GM23338 (cell line): Measurements from ENCODE around the gene CRADD. TPM values are rescaled to one million over a fixed set of nuclear protein-coding genes. Genes with fewer than 3 reads are reported as not detected.

ENCODE experiments used
- ATAC-seq: fragments of 200-7000 bp; cut with Tn5 transposase; 3 replicates; pipeline ENCODE4 v1.9.1; 2020
- DNase-seq: peaks from one replicate; pipeline ENCODE4 v3.0.0-alpha.2; 2015; ENCODE audit warnings: low spot score
- H2AFZ ChIP-seq: fragments of 200-600 bp; sonication (generic); 2 replicates; pipeline ENCODE4 v1.8.0; 2016; ENCODE audit warnings: antibody characterized with exemption, mild to moderate bottlenecking, moderate library complexity
- H3F3A ChIP-seq: fragments of 200-600 bp; sonication (generic); replicated peaks from 2 replicates; pipeline ENCODE4 v1.8.0; 2017; ENCODE audit warnings: antibody characterized with exemption, mixed run types, low read depth
- H3K27ac ChIP-seq: fragments of 200-600 bp; sonication (generic); 2 replicates; pipeline ENCODE4 v1.6.1; 2016; ENCODE audit warnings: low read depth
- H3K27me3 ChIP-seq: fragments of 200-600 bp; sonication (generic); 2 replicates; pipeline ENCODE4 v1.8.0; 2016; ENCODE audit warnings: mild to moderate bottlenecking, mixed run types, moderate library complexity; ENCODE audit not compliant: insufficient read depth
- H3K36me3 ChIP-seq: fragments of 200-600 bp; sonication (generic); 2 replicates; pipeline ENCODE4 v1.8.0; 2016; ENCODE audit warnings: mild to moderate bottlenecking; ENCODE audit not compliant: insufficient read depth
- H3K4me1 ChIP-seq: fragments of 200-600 bp; sonication (generic); 2 replicates; pipeline ENCODE4 v1.8.0; 2016; ENCODE audit warnings: mild to moderate bottlenecking, moderate library complexity; ENCODE audit not compliant: insufficient read depth
- H3K4me2 ChIP-seq: fragments of 200-600 bp; sonication (generic); 2 replicates; pipeline ENCODE4 v1.7.1; 2017; ENCODE audit warnings: mixed run types
- H3K4me3 ChIP-seq: fragments of 200-600 bp; sonication (generic); 2 replicates; pipeline ENCODE4 v1.6.1; 2016; ENCODE audit warnings: mixed run types
- H3K79me2 ChIP-seq: fragments of 200-600 bp; sonication (generic); replicated peaks from 2 replicates; pipeline ENCODE4 v1.8.0; 2017; ENCODE audit warnings: mild to moderate bottlenecking; ENCODE audit not compliant: insufficient read depth
- H3K9me2 ChIP-seq: fragments of 200-600 bp; sonication (generic); 2 replicates; pipeline ENCODE4 v1.8.0; 2017; ENCODE audit not compliant: insufficient read depth
- H4K20me1 ChIP-seq: fragments of 200-600 bp; sonication (generic); replicated peaks from 2 replicates; pipeline ENCODE4 v1.8.0; 2017; ENCODE audit warnings: mild to moderate bottlenecking; ENCODE audit not compliant: insufficient read depth
- H3K27ac Mint-ChIP-seq: 2 replicates; pipeline ENCODE4 v1.8.0; 2020; ENCODE audit warnings: inconsistent platforms, mild to moderate bottlenecking, moderate library complexity, mixed read lengths
- H3K27me3 Mint-ChIP-seq: 3 replicates; pipeline ENCODE4 v1.8.0; 2022; ENCODE audit warnings: low read depth, mild to moderate bottlenecking, moderate library complexity, mixed read lengths, inconsistent platforms; ENCODE audit not compliant: insufficient read depth, poor library complexity
- H3K36me3 Mint-ChIP-seq: 3 replicates; pipeline ENCODE4 v1.8.0; 2021; ENCODE audit warnings: low read depth, mild to moderate bottlenecking, inconsistent platforms, moderate library complexity, mixed read lengths
- H3K4me1 Mint-ChIP-seq: 3 replicates; pipeline ENCODE4 v1.8.0; 2020; ENCODE audit warnings: mild to moderate bottlenecking, inconsistent platforms, mixed read lengths
- H3K4me3 Mint-ChIP-seq: 3 replicates; pipeline ENCODE4 v1.8.0; 2021; ENCODE audit warnings: moderate library complexity, mild to moderate bottlenecking, inconsistent platforms, mixed read lengths
- H3K9me3 Mint-ChIP-seq: 3 replicates; pipeline ENCODE4 v1.8.0; 2020; ENCODE audit warnings: moderate library complexity, mild to moderate bottlenecking, inconsistent platforms, mixed read lengths
- CREB1 ChIP-seq: fragments of 250-450 bp; sonication (Bioruptor Pico); IDR thresholded peaks from 2 replicates; pipeline ENCODE4 v1.5.0; 2020; ENCODE audit warnings: low read depth, mild to moderate bottlenecking, moderate library complexity
- JUNB ChIP-seq: IDR thresholded peaks from one replicate; pipeline ENCODE4 v1.6.1; 2016; ENCODE audit warnings: antibody characterized with exemption; ENCODE audit not compliant: unreplicated experiment
- NANOG ChIP-seq: IDR thresholded peaks from 2 replicates; pipeline ENCODE4 v1.6.1; 2016; ENCODE audit warnings: antibody characterized with exemption, borderline replicate concordance
- POLR2AphosphoS5 ChIP-seq: IDR thresholded peaks from 2 replicates; pipeline ENCODE4 v1.6.1; 2016; ENCODE audit warnings: antibody characterized with exemption, low read depth
- STAT1 ChIP-seq: IDR thresholded peaks from one replicate; pipeline ENCODE4 v1.6.1; 2016; ENCODE audit warnings: antibody characterized with exemption; ENCODE audit not compliant: unreplicated experiment
- ZNF331 ChIP-seq: fragments of 250-450 bp; sonication (Bioruptor Pico); IDR thresholded peaks from 2 replicates; pipeline ENCODE4 v1.5.0; 2020; ENCODE audit warnings: low read depth, mild to moderate bottlenecking, moderate library complexity
- polyA plus RNA-seq: library from polyadenylated mRNA; unstranded; fragments of >200 nt; fragmentation: Nextera tagmentation; extraction: Ambion mirVana; gene quantifications from 2 replicates; pipeline ENCODE4 v1.2.1, GENCODE V29; 2016
- total RNA-seq: library from RNA; depleted of rRNA; stranded (reverse); fragments of >200 nt; shearing (Covaris generic); gene quantifications from 2 replicates; pipeline ENCODE4 v1.2.3, GENCODE V29; 2014
- TF ChIP-seq, protein P1 (sequence below): IDR thresholded peaks from one replicate; pipeline ENCODE4 v1.6.1; 2018; ENCODE audit warnings: antibody characterized with exemption; ENCODE audit not compliant: unreplicated experiment
- TF ChIP-seq, protein P2 (sequence below): IDR thresholded peaks from 2 replicates; pipeline ENCODE4 v1.6.1; 2016; ENCODE audit warnings: antibody characterized with exemption
- TF ChIP-seq, protein P3 (sequence below), 2 experiments: fragments of 200-600 bp in 1 of 2; sonication (generic) in 1 of 2; conservative IDR thresholded peaks; 2 replicates each; pipeline versions ENCODE4 v1.5.1 to v1.6.1; 2016 to 2017; ENCODE audit warnings: antibody characterized with exemption in 2 of 2, low read depth in 2 of 2, mild to moderate bottlenecking in 2 of 2, moderate library complexity in 1 of 2

The CRADD gene
- total and polyA plus RNA-seq, 2 experiments from 2014 or later: 6.3 to 27.9 TPM

DNA sequence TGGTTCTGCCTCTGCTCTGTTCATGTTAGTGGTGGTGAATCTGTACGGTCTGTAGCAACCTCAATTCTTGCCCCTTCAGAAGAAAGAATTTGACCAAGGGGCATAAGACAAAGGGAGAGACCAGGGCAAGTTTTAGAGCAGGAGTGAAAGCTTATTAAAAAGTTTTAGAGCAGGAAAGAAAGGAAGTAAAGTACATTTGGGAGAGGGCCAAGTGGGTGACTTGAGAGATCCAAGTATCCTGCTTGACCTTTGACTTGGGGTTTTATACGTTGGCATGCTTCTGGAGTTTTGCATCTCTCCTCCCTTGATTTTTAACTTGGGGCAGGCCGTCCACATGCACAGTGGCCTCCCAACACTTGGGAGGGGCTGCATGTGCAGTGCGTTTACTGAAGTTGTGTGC lies 225.0 kb downstream of the CRADD start (continued):
- TF ChIP-seq, protein P1, sequence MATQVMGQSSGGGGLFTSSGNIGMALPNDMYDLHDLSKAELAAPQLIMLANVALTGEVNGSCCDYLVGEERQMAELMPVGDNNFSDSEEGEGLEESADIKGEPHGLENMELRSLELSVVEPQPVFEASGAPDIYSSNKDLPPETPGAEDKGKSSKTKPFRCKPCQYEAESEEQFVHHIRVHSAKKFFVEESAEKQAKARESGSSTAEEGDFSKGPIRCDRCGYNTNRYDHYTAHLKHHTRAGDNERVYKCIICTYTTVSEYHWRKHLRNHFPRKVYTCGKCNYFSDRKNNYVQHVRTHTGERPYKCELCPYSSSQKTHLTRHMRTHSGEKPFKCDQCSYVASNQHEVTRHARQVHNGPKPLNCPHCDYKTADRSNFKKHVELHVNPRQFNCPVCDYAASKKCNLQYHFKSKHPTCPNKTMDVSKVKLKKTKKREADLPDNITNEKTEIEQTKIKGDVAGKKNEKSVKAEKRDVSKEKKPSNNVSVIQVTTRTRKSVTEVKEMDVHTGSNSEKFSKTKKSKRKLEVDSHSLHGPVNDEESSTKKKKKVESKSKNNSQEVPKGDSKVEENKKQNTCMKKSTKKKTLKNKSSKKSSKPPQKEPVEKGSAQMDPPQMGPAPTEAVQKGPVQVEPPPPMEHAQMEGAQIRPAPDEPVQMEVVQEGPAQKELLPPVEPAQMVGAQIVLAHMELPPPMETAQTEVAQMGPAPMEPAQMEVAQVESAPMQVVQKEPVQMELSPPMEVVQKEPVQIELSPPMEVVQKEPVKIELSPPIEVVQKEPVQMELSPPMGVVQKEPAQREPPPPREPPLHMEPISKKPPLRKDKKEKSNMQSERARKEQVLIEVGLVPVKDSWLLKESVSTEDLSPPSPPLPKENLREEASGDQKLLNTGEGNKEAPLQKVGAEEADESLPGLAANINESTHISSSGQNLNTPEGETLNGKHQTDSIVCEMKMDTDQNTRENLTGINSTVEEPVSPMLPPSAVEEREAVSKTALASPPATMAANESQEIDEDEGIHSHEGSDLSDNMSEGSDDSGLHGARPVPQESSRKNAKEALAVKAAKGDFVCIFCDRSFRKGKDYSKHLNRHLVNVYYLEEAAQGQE: no peak
- TF ChIP-seq ZNF331 (CRISPR knock-in tag): no peak
- no peak for TF ChIP-seq POLR2AphosphoS5
- no peak for TF ChIP-seq NANOG

DNA sequence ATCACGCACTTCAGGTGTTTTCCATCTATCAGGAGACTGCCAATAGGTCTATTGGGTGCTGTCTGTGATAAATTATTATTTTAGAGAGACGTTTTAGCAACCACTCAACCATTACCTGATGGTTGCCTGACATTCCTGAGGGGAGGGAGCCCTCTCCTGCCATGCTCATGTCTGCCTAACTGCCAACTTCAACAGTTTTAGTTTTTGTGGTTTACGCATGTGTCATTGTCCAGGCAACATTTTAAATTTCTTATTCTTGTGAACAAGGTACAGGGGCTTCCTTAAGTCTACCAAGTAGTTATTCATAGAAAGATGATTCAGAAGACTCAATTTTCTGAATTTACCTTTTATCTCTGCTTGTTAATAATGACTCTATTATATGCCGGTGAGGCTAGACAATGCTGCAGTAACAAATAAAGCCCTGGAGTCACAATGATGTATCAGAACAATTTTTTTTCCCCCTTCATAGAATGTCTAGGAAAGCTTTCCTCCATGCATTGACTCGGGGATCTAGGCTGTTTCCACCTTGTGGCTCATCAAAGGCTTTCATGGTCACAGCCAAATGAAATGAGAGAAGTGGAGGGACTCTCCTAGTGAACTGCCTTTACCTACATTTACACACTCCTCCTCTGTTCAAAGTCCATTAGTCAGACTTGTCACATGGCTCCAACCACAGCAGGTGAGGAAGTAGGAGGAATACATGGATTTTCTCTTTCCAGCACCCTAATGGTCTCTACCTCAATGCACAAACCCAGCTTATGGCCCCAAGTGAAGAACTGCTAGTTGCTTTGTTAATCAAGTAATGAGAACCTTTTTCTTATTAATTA lies 225.8 kb downstream of the CRADD start:
- no peak overlapping the region for H3K4me3 ChIP-seq
- no peak for ATAC-seq
- no peak overlapping the region for H3K4me2 ChIP-seq
- no peaks in the 10 kb centered on the region for H3K9me2 ChIP-seq
- H3K79me2 ChIP-seq: no peaks in the 10 kb centered on the region
- DNase-seq: no peak
- H3K4me1 Mint-ChIP-seq: no peaks in the 10 kb centered on the region
- H3K9me3 Mint-ChIP-seq: peaks cover 14% of the 10 kb centered on the region
- no peaks in the 10 kb centered on the region for H3K4me1 ChIP-seq
- no peak overlapping the region for H3K27ac ChIP-seq
- no peak overlapping the region for H3K4me3 Mint-ChIP-seq
- H2AFZ ChIP-seq: no peak overlapping the region
- H3F3A ChIP-seq: no peaks in the 10 kb centered on the region
- H3K27me3 ChIP-seq: no peaks in the 10 kb centered on the region
- TF ChIP-seq, protein P2, sequence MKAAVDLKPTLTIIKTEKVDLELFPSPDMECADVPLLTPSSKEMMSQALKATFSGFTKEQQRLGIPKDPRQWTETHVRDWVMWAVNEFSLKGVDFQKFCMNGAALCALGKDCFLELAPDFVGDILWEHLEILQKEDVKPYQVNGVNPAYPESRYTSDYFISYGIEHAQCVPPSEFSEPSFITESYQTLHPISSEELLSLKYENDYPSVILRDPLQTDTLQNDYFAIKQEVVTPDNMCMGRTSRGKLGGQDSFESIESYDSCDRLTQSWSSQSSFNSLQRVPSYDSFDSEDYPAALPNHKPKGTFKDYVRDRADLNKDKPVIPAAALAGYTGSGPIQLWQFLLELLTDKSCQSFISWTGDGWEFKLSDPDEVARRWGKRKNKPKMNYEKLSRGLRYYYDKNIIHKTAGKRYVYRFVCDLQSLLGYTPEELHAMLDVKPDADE: no peak
- no peak overlapping the region for H3K27ac Mint-ChIP-seq
- H3K36me3 Mint-ChIP-seq: peaks cover 3% of the 10 kb centered on the region; the same call in 1 of the 3 replicates
- H3K27me3 Mint-ChIP-seq: peaks cover 2% of the 10 kb centered on the region
- no peaks in the 10 kb centered on the region for H3K36me3 ChIP-seq
- no peaks in the 10 kb centered on the region for H4K20me1 ChIP-seq

DNA sequence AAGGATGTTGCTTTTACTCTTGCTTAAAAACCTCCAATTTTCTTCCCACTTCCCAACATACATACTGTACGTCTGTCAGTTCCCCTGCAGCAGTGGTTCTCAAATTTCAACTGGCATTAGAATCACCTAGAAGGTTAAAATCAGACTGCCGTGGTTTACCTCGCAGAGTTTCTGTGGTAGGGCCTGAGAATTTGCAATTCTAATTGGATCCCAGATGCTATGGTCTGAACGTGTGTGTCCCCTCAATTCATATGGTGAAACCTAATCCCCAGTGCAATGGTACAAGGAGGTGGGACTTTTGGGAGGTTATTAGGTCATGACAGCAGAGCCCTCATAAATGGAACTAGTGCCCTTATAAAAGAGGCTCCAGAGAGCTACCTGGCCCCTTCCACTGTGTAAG lies 226.9 kb downstream of the CRADD start:
- H3K4me1 ChIP-seq: no peaks in the 10 kb centered on the region
- Mint-ChIP-seq H3K27ac (no peak overlapping the region), H3K4me1 (no peaks in the 10 kb centered on the region), H3K4me3 (no peak overlapping the region), H3K36me3 (peaks cover 3% of the 10 kb centered on the region; the same call in 1 of the 3 replicates), H3K27me3 (peaks cover 2% of the 10 kb centered on the region), H3K9me3 (peaks cover 14% of the 10 kb centered on the region)
- no peaks in the 10 kb centered on the region for H3K9me2 ChIP-seq
- no peaks in the 10 kb centered on the region for H3K36me3 ChIP-seq
- DNase-seq (no peak), ATAC-seq (no peak)
- no peak overlapping the region for H3K27ac ChIP-seq
- no peaks in the 10 kb centered on the region for H3F3A ChIP-seq
- H3K79me2 ChIP-seq: no peaks in the 10 kb centered on the region
- no peak overlapping the region for H3K4me3 ChIP-seq
- TF ChIP-seq STAT1 (no peak), CREB1 (CRISPR knock-in tag) (no peak), POLR2AphosphoS5 (no peak), JUNB (no peak)
- TF ChIP-seq, protein P1: no peak
- TF ChIP-seq, protein P3, sequence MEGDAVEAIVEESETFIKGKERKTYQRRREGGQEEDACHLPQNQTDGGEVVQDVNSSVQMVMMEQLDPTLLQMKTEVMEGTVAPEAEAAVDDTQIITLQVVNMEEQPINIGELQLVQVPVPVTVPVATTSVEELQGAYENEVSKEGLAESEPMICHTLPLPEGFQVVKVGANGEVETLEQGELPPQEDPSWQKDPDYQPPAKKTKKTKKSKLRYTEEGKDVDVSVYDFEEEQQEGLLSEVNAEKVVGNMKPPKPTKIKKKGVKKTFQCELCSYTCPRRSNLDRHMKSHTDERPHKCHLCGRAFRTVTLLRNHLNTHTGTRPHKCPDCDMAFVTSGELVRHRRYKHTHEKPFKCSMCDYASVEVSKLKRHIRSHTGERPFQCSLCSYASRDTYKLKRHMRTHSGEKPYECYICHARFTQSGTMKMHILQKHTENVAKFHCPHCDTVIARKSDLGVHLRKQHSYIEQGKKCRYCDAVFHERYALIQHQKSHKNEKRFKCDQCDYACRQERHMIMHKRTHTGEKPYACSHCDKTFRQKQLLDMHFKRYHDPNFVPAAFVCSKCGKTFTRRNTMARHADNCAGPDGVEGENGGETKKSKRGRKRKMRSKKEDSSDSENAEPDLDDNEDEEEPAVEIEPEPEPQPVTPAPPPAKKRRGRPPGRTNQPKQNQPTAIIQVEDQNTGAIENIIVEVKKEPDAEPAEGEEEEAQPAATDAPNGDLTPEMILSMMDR (conservative IDR thresholded peaks at IDR 0.05; ENCODE audit: low read depth in 2 of 2): no peak
- H4K20me1 ChIP-seq: no peaks in the 10 kb centered on the region
- H2AFZ ChIP-seq: no peak overlapping the region
- H3K4me2 ChIP-seq: no peak overlapping the region
- no peaks in the 10 kb centered on the region for H3K27me3 ChIP-seq
